CD4-positive, alpha-beta T cell (primary cell): ENCODE measurements around the gene ABRACL. TPM values are rescaled to one million over a fixed set of nuclear protein-coding genes. Genes with fewer than 3 reads are reported as not detected.

Experiments
- ATAC-seq: fragments of 200-7000 bp; cut with Tn5 transposase; one replicate; pipeline ENCODE4 v1.10.0; 2022; ENCODE audit warnings: mild to moderate bottlenecking; ENCODE audit not compliant: poor library complexity
- CTCF ChIA-PET: fragments of 350-600 bp; sonication (Branson Sonifier 250); formaldehyde crosslinking; loops from one replicate; lab custom pipeline; 2021; ENCODE audit warnings: antibody characterized with exemption, inconsistent platforms; lab: Charles Lee
- POLR2A ChIA-PET: fragments of 350-600 bp; sonication (Branson Sonifier 250); formaldehyde crosslinking; loops from one replicate; lab custom pipeline; 2021; ENCODE audit warnings: antibody characterized with exemption, inconsistent platforms; lab: Charles Lee
- DNase-seq, 14 experiments: peaks; one replicate each; pipeline ENCODE4 v3.0.0-alpha.2; 2013 to 2020; ENCODE audit warnings: mixed read lengths in 2 of 14
- H3K27ac ChIP-seq, 2 donors: one replicate each; pipeline versions ENCODE4 v1.5.1 to v1.7.0; 2013; ENCODE audit warnings: low read length in 2 of 2, low read depth in 1 of 2, mild to moderate bottlenecking in 1 of 2
- H3K27me3 ChIP-seq, 2 experiments: 1 replicate in 1 of 2; 2 replicates in 1 of 2; pipeline versions ENCODE4 v1.6.1 to v1.7.0; 2013; ENCODE audit warnings: low read length in 2 of 2, control low read depth in 1 of 2, mild to moderate bottlenecking in 1 of 2, moderate library complexity in 1 of 2; ENCODE audit not compliant: insufficient read depth in 2 of 2, control insufficient read depth in 1 of 2
- H3K36me3 ChIP-seq: one replicate; pipeline ENCODE4 v1.6.1; 2013; ENCODE audit warnings: low read length, control low read depth; ENCODE audit not compliant: insufficient read depth
- H3K4me1 ChIP-seq: one replicate; pipeline ENCODE4 v1.6.1; 2013; ENCODE audit warnings: low read length, control low read depth; ENCODE audit not compliant: insufficient read depth
- H3K4me3 ChIP-seq: one replicate; pipeline ENCODE4 v1.5.1; 2013; ENCODE audit warnings: mild to moderate bottlenecking, low read length, moderate library complexity
- H3K9me3 ChIP-seq, 2 experiments: 1 replicate in 1 of 2; 2 replicates in 1 of 2; pipeline versions ENCODE4 v1.6.1 to v1.7.0; 2013; ENCODE audit warnings: low read length in 2 of 2, mild to moderate bottlenecking in 2 of 2, control low read depth in 1 of 2, moderate library complexity in 1 of 2; ENCODE audit not compliant: control insufficient read depth in 1 of 2, insufficient read depth in 1 of 2
- H3K27ac Mint-ChIP-seq: one replicate; pipeline ENCODE4 v1.8.0; 2020; ENCODE audit warnings: mixed read lengths
- H3K27me3 Mint-ChIP-seq: one replicate; pipeline ENCODE4 v1.8.0; 2021; ENCODE audit warnings: mixed read lengths
- H3K36me3 Mint-ChIP-seq: one replicate; pipeline ENCODE4 v1.8.0; 2021; ENCODE audit warnings: low read depth, mixed read lengths
- H3K4me1 Mint-ChIP-seq: one replicate; pipeline ENCODE4 v1.8.0; 2021; ENCODE audit warnings: low read depth, mixed read lengths
- H3K4me3 Mint-ChIP-seq: one replicate; pipeline ENCODE4 v1.8.0; 2020; ENCODE audit warnings: mild to moderate bottlenecking, mixed read lengths
- H3K9me3 Mint-ChIP-seq: one replicate; pipeline ENCODE4 v1.8.0; 2020; ENCODE audit warnings: mixed read lengths
- intact Hi-C, 2 experiments: fragments of 100-400 bp; cut with DNase I in 1 of 2; cut with micrococcal nuclease in 1 of 2; formaldehyde crosslinking; loops; one replicate each; pipeline versions ENCODE4 v1.15.1 to v1.9.0; 2023 to 2025; cut with DNase I, micrococcal nuclease
- total RNA-seq, 174 experiments: library from RNA in 2 of 174; stranded (reverse) in 2 of 174; gene quantifications; one replicate each; pipeline ENCODE4 v1.2.3 and lab custom pipeline; 2021 to 2026
- TF ChIP-seq, protein P1 (sequence below): fragments of 200-600 bp; IDR thresholded peaks from one replicate; pipeline ENCODE4 v1.8.0; 2022; ENCODE audit warnings: antibody characterized with exemption, mild to moderate bottlenecking

ABRACL gene
- total RNA-seq, 2 experiments from 2014 or later: 36.8 to 40.6 TPM

DNA sequence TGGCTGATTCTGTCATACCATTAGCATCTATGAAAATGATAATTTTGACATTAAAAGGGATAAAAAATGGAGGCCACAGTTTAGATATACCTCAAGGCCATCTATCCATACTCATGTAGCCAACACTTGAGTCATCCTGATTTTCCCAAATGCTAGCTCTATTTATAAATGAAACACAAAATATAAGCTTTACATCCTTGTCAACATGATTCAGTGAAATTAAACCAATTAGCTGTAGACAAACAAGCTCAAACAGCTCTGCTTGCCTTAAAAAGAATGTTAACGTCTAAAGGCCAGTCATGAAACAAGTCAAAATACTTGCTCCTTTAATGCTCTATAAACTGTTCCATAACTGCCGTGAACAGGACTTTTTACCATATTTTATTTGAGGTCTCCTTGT lies 40.3 kb downstream of the ABRACL start:
- H3K4me1 ChIP-seq: no peaks in the 10 kb centered on the region
- intact Hi-C loops: no loop called here
- no peak for DNase-seq
- no peak overlapping the region for H3K27ac ChIP-seq
- no peaks in the 10 kb centered on the region for H3K9me3 ChIP-seq
- ATAC-seq: no peak
- no peak overlapping the region for H3K4me3 Mint-ChIP-seq
- TF ChIP-seq, protein P1, sequence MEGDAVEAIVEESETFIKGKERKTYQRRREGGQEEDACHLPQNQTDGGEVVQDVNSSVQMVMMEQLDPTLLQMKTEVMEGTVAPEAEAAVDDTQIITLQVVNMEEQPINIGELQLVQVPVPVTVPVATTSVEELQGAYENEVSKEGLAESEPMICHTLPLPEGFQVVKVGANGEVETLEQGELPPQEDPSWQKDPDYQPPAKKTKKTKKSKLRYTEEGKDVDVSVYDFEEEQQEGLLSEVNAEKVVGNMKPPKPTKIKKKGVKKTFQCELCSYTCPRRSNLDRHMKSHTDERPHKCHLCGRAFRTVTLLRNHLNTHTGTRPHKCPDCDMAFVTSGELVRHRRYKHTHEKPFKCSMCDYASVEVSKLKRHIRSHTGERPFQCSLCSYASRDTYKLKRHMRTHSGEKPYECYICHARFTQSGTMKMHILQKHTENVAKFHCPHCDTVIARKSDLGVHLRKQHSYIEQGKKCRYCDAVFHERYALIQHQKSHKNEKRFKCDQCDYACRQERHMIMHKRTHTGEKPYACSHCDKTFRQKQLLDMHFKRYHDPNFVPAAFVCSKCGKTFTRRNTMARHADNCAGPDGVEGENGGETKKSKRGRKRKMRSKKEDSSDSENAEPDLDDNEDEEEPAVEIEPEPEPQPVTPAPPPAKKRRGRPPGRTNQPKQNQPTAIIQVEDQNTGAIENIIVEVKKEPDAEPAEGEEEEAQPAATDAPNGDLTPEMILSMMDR: no peak
- H3K4me1 Mint-ChIP-seq: no peaks in the 10 kb centered on the region
- no peaks in the 10 kb centered on the region for H3K27me3 ChIP-seq
- POLR2A ChIA-PET: no interaction called here
- H3K36me3 ChIP-seq: no peaks in the 10 kb centered on the region
- CTCF ChIA-PET: no interaction called here
- H3K27ac Mint-ChIP-seq: no peak overlapping the region
- no peaks in the 10 kb centered on the region for H3K9me3 Mint-ChIP-seq
- H3K36me3 Mint-ChIP-seq: no peaks in the 10 kb centered on the region
- no peaks in the 10 kb centered on the region for H3K27me3 Mint-ChIP-seq
- H3K4me3 ChIP-seq: no peak overlapping the region

DNA sequence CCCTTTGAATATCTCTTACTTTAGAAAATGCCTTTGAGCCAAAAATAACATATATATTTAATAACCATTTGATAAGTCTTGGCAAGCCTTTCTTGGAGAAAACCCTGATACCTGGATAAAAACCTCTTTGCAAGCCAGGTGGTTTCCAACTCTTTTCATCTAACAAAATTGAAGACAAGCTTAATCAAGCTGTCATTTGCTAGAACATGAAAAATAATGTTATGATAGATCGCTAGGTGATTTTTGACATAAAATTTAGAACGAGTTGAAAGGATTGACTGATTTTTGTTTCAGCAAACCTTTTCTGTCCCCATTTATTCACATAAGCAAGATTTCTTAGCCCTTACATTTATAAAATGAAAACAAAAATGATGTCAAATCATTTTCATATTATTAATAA lies 44.6 kb downstream of the ABRACL start:
- ATAC-seq (no peak), DNase-seq (no peak)
- ChIA-PET CTCF (no interaction called here), POLR2A (interaction anchor here (0.6 kb wide), 1 partner anchor 463 kb away, joined by 3 read pairs; no protein-coding TSS in a partner anchor)
- Histone ChIP-seq H3K27ac (no peak overlapping the region), H3K27me3 (no peaks in the 10 kb centered on the region), H3K9me3 (no peaks in the 10 kb centered on the region), H3K4me3 (no peak overlapping the region), H3K4me1 (no peaks in the 10 kb centered on the region), H3K36me3 (no peaks in the 10 kb centered on the region)
- no peak overlapping the region for H3K4me3 Mint-ChIP-seq
- H3K36me3 Mint-ChIP-seq: no peaks in the 10 kb centered on the region
- no peak overlapping the region for H3K27ac Mint-ChIP-seq
- TF ChIP-seq, protein P1: no peak
- intact Hi-C loops: no loop called here
- no peaks in the 10 kb centered on the region for H3K27me3 Mint-ChIP-seq
- no peaks in the 10 kb centered on the region for H3K4me1 Mint-ChIP-seq
- no peaks in the 10 kb centered on the region for H3K9me3 Mint-ChIP-seq

DNA sequence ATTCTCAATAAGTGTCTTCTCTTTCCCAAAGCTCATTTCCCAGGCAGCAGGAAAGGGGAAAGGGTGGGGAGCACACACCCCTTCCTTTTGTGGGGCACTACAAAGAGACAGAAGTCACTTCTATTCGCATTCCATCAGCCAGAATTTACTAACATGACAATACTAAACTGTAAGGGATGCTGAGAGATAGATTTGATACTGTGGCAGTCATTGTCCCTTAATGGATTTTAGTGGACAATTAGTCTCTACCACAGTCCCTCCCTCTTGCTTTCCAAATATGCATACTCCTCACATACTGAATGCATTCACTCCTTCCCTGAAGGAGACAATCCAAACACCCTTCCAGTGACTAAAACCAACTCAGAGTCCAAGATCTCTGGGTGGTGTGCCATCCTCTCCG lies 50.5 kb downstream of the ABRACL start:
- Histone ChIP-seq H3K36me3 (no peaks in the 10 kb centered on the region), H3K4me1 (no peaks in the 10 kb centered on the region), H3K27me3 (no peaks in the 10 kb centered on the region), H3K9me3 (no peaks in the 10 kb centered on the region), H3K4me3 (no peak overlapping the region), H3K27ac (no peak overlapping the region)
- Mint-ChIP-seq H3K27ac (no peak overlapping the region), H3K36me3 (no peaks in the 10 kb centered on the region), H3K4me1 (peaks cover 5% of the 10 kb centered on the region), H3K27me3 (no peaks in the 10 kb centered on the region), H3K9me3 (no peaks in the 10 kb centered on the region), H3K4me3 (no peak overlapping the region)
- TF ChIP-seq, protein P1: no peak
- ATAC-seq (no peak), DNase-seq (no peak)
- intact Hi-C loops: no loop called here
- ChIA-PET CTCF (interaction anchor here (0.7 to 1.4 kb wide), 3 partner anchors 12 to 291 kb away, joined by 3 read pairs; no protein-coding TSS in a partner anchor), POLR2A (interaction anchor here (0.6 to 1.1 kb wide), 2 partner anchors 34 to 45 kb away, joined by 3 to 4 read pairs; no protein-coding TSS in a partner anchor)
